ENCODE measurements around the gene FLT3. TPM values are rescaled to one million over a fixed set of nuclear protein-coding genes. Genes with fewer than 3 reads are reported as not detected.

Gene FLT3
- polyA plus RNA-seq, 1 of the 3 experiments (the other 2 are of a cell fraction) = not detected

- TF ChIP-seq CTCF (IDR thresholded peaks at IDR 0.05) = no peak
- TF ChIP-seq ELF1 (IDR thresholded peaks at IDR 0.05) = no peak
- TF ChIP-seq ZBTB33 (IDR thresholded peaks at IDR 0.05; ENCODE audit: borderline replicate concordance, low read depth) = no peak
- TF ChIP-seq TAF1 (IDR thresholded peaks at IDR 0.05; ENCODE audit: borderline replicate concordance, low read depth, low read length) = peak; percentile 72
- no peak for TF ChIP-seq FOSL2 (IDR thresholded peaks at IDR 0.05; ENCODE audit: borderline replicate concordance, low read depth)
- TF ChIP-seq MEF2A (IDR thresholded peaks at IDR 0.05; ENCODE audit: borderline replicate concordance, low read depth) = no peak
- no peak for TF ChIP-seq RXRA (IDR thresholded peaks at IDR 0.05; ENCODE audit: borderline replicate concordance, low read depth)
- TF ChIP-seq RAD21 (IDR thresholded peaks at IDR 0.05; ENCODE audit: low read length) = no peak
These were observed 38.5 kb upstream of the FLT3 start (continued) for GRCh38 chr13:28138756-28139470.

GRCh38 chr13:28138012-28138755, 37.8 kb upstream of the FLT3 start, which contains the start of gene PAN3:
Gene PAN3, plus strand, starts transcription at chr13:28138545. Its CDS starts 113 bp downstream, at chr13:28138658.
- H3K4me2 ChIP-seq = peak within 1 kb of the TSS; percentile 84
- ChIA-PET CTCF (no interaction called here), POLR2A (interaction anchor here (0.6 kb wide), 1 partner anchor 687 kb away, joined by 3 read pairs; no protein-coding TSS in a partner anchor)
- peak within 1 kb of the TSS; percentile 87 for H2AFZ ChIP-seq (ENCODE audit: low read depth)
- peaks cover 0 to 6% of the 10 kb centered on the region in 2 experiments; a peak in 3 of 4 replicates for H3K4me1 ChIP-seq (ENCODE audit: control insufficient read depth in 1 of 2, insufficient read depth in 2 of 2, low read depth in 1 of 2, low read length in 1 of 2)
- H3K27ac ChIP-seq (ENCODE audit: low read depth in 2 of 2, low read length in 1 of 2) = peak within 1 kb of the TSS; percentile 91 to 94
- peaks cover 7% of the 10 kb centered on the region for H3F3A ChIP-seq (replicated peaks; ENCODE audit: insufficient read depth)
- H4K20me1 ChIP-seq (ENCODE audit: insufficient read depth) = peaks cover 35% of the 10 kb centered on the region
- peaks cover 51% of the 10 kb centered on the region for H3K79me2 ChIP-seq (ENCODE audit: insufficient read depth)
- H3K36me3 ChIP-seq (replicated peaks in 1 of 2; ENCODE audit: control insufficient read depth in 1 of 2, insufficient read depth in 2 of 2, low read length in 1 of 2) = no peaks in the 10 kb centered on the region
- DNase-seq = peak; percentile 91
- no peaks in the 10 kb centered on the region for H3K27me3 ChIP-seq (ENCODE audit: insufficient read depth)
- WGBS (ENCODE audit: low lambda C conversion rate) = under 1% methylated on average over 68 of the region's 84 CpGs
- H3K9me3 ChIP-seq = no peaks in the 10 kb centered on the region
- peak within 1 kb of the TSS; percentile 97 for H3K9ac ChIP-seq
- H3K9me2 ChIP-seq = no peaks in the 10 kb centered on the region
- peak within 1 kb of the TSS; percentile 77 to 88 for H3K4me3 ChIP-seq (ENCODE audit: low read depth in 2 of 2, low read length in 1 of 2)
- TF ChIP-seq RAD21 (IDR thresholded peaks at IDR 0.05; ENCODE audit: low read length) (no peak), MXI1 (IDR thresholded peaks at IDR 0.05; ENCODE audit: low read depth, low read length) (peak; percentile 65; the same call in 1 of the 2 replicates), EP300 (IDR thresholded peaks at IDR 0.05; ENCODE audit: borderline replicate concordance in 1 of 2, low read depth in 1 of 2, low read length in 1 of 2) (0 out of 4 replicates have a peak, but pooled peaks of 1 of the 2 experiments have one; percentile 7), ZBTB33 (IDR thresholded peaks at IDR 0.05; ENCODE audit: borderline replicate concordance, low read depth) (peak; percentile 24; the same call in 1 of the 2 replicates), IRF3 (IDR thresholded peaks at IDR 0.05; ENCODE audit: low read depth, low read length) (no peak), USF1 (IDR thresholded peaks at IDR 0.05; ENCODE audit: borderline replicate concordance, low read depth) (no peak), SIN3A (IDR thresholded peaks at IDR 0.05; ENCODE audit: borderline replicate concordance, low read depth, low read length) (peak; percentile 27; the same call in 1 of the 2 replicates), SMC3 (IDR thresholded peaks at IDR 0.05; ENCODE audit: low read depth, low read length) (no peak), YY1 (IDR thresholded peaks at IDR 0.05; ENCODE audit: low read depth) (peak; percentile 59), ELF1 (IDR thresholded peaks at IDR 0.05) (peak; percentile 76), GABPA (IDR thresholded peaks at IDR 0.05; ENCODE audit: low read depth) (peak; percentile 19; the same call in 1 of the 2 replicates), PBX3 (IDR thresholded peaks at IDR 0.05) (peak; percentile 11; the same call in 1 of the 2 replicates), CHD2 (IDR thresholded peaks at IDR 0.05; ENCODE audit: low read length, partially characterized antibody) (peak; percentile 75), GATA2 (CRISPR knock-in tag; IDR thresholded peaks at IDR 0.05) (no peak)
